Midbrain (tissue), 1 donor: ENCODE data around the gene SLCO2B1.

ENCODE experiments used
- DNase-seq: peaks from one replicate; lab custom pipeline; 2025; lab: John Stamatoyannopoulos, UW

Gene SLCO2B1

GRCh38 chr11:75223954-75224643 lies 73.2 kb downstream of the SLCO2B1 start:
- no peak for DNase-seq

GRCh38 chr11:75225794-75226193 lies 74.9 kb downstream of the SLCO2B1 start:
- no peak for DNase-seq

- no peak for DNase-seq
Observed at GRCh38 chr11:75229466-75229865, 78.6 kb downstream of the SLCO2B1 start.

DNA sequence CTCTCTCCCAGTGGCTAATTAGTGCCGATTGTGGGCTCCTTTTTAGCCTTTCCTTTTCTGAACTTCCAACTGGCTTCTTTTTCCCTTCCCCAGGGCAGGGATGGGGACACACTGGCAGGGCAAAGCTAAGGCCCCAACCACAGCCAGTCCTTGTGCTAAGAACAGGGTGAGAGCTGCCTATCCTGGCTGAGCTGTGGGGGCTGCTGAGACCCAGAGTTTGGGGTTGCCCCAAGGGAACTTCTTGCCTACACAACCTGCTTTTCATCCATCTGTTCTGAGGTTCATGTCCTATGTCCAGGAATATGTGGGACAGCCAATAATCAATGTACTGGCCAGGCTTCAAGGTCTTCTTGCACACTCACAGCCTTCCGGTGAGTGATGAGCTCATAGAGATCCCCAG lies 79.7 kb downstream of the SLCO2B1 start:
- DNase-seq: no peak

- DNase-seq: no peak
Observed at GRCh38 chr11:75233754-75234172, 82.9 kb downstream of the SLCO2B1 start.

- no peak for DNase-seq
Observed at GRCh38 chr11:75236062-75236461, 85.2 kb downstream of the SLCO2B1 start.

- no peak for DNase-seq
Observed at GRCh38 chr11:75237050-75237449, 86.1 kb downstream of the SLCO2B1 start.

- no peak for DNase-seq
Observed at GRCh38 chr11:75238595-75239440, 87.9 kb downstream of the SLCO2B1 start.

DNA sequence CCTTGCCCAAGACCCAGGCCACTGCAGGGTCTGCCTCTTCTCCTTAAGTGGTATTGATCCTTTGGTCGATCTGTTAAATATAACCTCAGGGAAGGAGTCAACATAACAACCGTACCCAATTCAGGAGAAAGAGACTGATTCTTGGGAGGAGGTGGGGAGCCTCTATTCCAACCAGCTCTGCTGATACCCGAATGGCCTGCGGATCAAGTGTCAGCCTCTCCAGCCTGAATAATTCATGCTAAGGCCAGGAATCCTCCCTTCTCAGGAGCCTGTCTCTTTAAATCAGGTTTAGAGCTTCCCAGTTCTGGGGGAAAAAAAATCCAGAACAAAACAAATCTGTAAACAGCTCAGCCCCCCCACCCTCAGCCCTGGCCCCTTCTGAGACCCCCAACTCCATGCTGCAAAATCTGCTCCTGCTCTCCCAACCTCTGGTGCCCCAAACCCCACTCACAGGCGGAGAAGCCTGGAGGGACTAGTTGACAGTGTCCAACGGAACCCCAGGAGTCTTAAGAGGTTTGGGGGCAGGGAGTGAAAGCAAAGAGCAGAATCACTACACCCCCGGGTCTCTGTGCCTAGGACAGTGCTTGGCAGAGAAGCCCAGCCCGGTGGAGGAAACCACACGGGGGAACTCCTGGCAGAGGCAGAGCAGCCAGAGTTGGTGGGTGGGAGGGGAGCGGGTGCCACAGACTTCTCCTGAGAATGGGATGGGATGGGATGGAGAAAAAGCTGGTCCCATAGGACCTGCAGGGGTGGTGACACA lies 88.8 kb downstream of the SLCO2B1 start:
- DNase-seq: no peak

GRCh38 chr11:75240311-75241035 lies 89.6 kb downstream of the SLCO2B1 start, which contains the start of gene TPBGL:
TPBGL (plus strand) TSS chr11:75240774; CDS start chr11:75241050, 276 bp downstream.
- DNase-seq: no peak

- peak; percentile 76 for DNase-seq
Observed at GRCh38 chr11:75241036-75241905, 90.4 kb downstream of the SLCO2B1 start.

DNA sequence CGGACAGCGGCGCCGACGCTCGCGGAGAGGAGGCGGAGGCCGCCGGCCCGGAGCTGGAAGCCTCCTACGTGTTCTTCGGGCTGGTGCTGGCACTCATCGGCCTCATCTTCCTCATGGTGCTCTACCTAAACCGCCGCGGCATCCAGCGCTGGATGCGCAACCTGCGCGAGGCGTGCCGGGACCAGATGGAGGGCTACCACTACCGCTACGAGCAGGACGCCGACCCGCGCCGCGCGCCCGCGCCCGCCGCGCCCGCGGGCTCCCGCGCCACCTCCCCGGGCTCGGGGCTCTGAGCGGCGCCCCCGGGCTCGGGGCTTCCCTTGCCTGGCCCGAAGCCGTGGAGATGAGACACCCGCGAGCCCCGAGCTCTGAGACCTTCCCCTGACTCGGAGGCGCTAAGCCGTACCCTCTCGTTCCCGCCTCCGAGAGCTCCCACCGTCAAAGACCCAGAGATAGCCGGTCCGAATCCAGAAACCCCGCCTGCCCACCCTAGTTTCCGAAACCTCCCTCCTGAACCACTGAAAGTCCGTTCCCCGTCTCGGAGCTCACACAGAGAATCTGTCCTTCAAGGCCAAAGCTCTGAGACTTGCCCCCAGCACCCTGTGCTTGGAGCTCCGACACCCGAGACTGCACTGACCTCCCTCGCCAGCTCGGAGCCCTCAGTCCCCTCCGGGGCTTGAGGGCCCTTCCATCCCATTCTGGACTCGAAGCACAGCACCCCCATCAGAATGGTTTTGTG lies 91.2 kb downstream of the SLCO2B1 start:
- no peak for DNase-seq

- no peak for DNase-seq
Observed at GRCh38 chr11:75242722-75243600, 92.1 kb downstream of the SLCO2B1 start.

DNA sequence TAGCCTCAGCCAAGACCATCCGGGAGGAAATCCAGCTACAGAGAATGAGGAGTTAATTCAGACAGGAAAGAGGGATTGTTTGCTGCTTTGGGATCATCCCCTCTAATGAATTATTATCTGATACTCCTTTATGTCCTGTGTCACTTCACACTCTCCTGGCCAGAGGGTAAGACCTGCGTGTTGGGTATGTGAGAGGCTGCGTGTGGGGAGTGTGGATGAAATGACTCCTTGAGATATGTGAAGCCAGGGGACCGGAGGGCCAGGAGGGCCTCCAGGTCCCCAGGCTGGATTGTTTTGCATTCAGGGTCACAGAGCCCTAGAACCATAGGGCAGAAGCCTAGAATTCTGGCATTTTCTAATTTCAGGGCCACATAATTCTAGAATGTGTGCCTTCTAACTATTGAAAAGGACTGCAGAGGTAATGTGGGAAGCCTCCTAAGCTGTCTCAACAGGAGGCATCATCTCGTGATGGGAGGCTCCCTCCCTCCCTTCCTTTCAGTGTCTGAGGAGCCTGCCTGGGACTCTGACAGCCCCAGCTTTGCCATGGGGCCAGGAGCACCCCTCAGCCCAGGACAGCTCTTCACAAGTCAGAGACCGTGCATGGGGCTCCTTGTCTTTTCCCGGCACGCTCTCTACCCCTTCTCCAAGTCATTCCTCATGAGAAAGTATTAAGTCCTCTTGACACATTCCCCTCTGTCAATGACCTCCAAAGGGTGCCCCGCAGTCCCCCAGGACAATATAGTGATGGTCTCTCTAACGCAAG lies 93.3 kb downstream of the SLCO2B1 start:
- DNase-seq: no peak

DNA sequence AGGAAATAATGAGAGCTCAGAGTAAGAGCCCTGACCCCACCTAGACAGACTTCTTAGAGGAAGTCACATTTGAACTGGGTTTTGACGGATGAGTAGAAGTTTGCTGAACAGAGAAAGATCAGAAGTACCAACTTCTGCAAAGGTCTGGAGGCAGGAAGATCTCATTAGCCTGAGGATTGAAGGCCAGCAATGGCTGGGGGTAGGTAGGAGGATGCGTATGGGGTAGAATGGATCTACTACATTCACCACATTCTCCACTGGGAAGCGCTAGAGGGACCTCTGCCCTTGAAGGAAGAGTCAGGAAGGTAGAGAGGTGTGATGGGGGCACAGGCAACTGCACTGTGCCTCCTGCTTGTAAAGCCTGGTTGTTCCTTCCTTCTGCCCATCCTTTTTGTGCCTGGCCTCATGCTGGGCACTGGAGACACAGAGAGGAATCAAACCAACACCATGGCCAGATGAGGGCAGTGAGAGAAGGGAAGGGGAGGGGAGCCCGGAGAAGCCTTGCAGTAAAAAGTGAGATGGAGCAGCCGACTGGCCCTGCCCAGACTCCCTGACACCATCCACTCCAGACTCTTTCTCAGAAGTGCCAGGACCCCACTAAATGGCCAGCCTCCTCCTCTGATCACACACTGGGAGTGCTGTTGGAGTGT lies 94.6 kb downstream of the SLCO2B1 start:
- DNase-seq: no peak

DNA sequence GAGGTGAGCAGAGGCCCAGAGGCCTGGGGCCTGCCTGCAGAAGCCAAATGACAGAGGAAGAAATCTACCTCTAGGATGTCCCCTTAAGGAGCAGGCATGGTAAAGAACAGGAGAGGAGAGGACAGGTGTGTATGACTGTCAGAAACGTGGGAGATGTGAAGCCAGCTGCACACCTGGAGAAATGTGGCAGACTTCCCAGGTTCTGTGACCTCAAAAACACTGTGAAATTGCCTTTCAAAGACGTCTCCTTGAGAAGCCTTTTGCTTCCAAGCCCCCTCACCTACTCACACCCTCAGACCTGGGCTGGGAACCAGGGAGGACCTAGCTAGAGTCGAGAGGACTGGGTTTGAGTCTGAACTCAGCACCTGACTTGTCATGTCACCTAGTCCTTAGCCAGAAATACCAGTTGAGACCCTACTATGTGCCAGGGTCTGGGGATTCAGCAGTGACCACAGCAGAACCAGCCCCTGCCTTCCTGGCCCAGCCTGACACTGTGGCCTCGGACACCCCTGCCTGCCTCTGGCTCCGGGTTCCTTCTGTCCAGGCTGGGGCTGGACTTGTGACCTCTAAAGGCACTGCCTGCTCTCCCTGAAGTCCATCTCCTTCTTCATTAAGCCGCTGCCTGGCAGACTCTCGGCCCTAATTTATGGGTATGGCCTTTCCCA lies 95.2 kb downstream of the SLCO2B1 start:
- DNase-seq: no peak

DNA sequence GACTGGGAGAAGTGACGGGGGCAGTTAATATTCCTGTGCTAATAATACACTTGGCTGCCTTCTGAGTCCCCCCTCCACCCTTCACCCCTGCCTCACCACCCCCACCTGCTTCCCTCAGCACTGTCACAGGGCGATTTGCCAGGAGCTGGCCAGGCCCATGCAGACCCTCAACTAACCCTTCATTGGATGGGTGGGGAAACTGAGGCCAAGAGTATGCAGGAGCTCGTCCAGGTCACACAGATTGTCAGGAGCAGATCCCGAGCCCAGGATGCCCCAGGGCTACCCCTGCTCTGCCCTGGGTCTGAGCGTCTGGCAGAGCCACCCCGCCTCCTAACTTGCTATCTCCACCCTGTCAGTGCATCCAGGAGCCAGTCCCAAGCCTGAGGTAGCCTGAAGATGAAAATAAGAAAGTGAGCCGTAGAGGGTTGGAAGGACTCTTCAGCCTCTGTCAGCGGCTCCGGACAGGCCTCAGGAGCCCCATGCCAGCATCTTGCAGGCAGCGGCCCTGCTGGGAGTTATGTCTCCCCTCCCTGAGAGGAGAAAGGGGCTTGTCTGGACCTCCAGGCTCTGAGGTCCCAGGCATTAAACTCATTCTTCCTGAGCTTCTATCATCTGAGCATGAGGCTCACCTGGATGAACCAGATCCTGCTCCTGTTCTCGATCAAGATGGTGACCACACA lies 95.9 kb downstream of the SLCO2B1 start:
- no peak for DNase-seq
